Hepatocyte (in vitro differentiated cells): ENCODE data around the gene DTX1.

Experiments used
- EZH2 ChIP-seq: fragments of 200-600 bp; sonication (generic); IDR thresholded peaks from 2 replicates; pipeline ENCODE4 v1.6.1; 2016; ENCODE audit warnings: antibody characterized with exemption, mild to moderate bottlenecking, borderline replicate concordance
- EZH2phosphoT487 ChIP-seq: fragments of 200-600 bp; sonication (generic); IDR thresholded peaks from one replicate; pipeline ENCODE4 v1.6.1; 2018; ENCODE audit warnings: antibody characterized with exemption, mild to moderate bottlenecking, low read depth, moderate library complexity; ENCODE audit not compliant: unreplicated experiment, severe bottlenecking
- TF ChIP-seq, protein P1 (sequence below): fragments of 200-600 bp; sonication (generic); IDR thresholded peaks from 2 replicates; pipeline ENCODE4 v1.5.1; 2016; ENCODE audit warnings: antibody characterized with exemption, mild to moderate bottlenecking; ENCODE audit not compliant: poor library complexity

DNA sequence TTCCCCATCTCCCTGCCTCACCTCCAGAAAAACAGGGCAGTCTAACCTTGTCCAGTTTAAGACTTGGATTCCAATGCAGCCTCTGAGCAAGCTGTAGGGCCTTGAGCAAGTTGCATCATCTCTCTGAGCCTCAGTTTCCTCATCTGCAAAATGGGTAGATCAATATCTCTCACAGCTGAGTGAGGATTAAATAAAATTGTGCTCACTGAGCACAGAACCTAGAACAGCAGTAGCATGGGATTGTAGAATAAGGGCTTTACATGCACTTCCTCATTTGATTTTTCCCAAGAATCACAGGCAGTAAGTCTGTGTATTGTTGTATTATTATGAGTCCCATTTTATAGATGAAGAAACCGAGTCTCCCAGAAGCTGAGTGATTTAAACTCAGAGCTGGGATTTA lies 2.0 kb downstream of the DTX1 start:
- TF ChIP-seq, protein P1, sequence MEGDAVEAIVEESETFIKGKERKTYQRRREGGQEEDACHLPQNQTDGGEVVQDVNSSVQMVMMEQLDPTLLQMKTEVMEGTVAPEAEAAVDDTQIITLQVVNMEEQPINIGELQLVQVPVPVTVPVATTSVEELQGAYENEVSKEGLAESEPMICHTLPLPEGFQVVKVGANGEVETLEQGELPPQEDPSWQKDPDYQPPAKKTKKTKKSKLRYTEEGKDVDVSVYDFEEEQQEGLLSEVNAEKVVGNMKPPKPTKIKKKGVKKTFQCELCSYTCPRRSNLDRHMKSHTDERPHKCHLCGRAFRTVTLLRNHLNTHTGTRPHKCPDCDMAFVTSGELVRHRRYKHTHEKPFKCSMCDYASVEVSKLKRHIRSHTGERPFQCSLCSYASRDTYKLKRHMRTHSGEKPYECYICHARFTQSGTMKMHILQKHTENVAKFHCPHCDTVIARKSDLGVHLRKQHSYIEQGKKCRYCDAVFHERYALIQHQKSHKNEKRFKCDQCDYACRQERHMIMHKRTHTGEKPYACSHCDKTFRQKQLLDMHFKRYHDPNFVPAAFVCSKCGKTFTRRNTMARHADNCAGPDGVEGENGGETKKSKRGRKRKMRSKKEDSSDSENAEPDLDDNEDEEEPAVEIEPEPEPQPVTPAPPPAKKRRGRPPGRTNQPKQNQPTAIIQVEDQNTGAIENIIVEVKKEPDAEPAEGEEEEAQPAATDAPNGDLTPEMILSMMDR: no peak
- TF ChIP-seq EZH2phosphoT487 (no peak), EZH2 (no peak)
